IMR-90 (cell line): ENCODE measurements around the gene RFC3. TPM values are rescaled to one million over a fixed set of nuclear protein-coding genes. Genes with fewer than 3 reads are reported as not detected.
A peak's percentile ranks its signal among the peaks of the same experiment; 100 is the strongest.

Source experiments
- ATAC-seq: fragments of 200-7000 bp; cut with Tn5 transposase; 2 replicates; pipeline ENCODE4 v1.9.1; 2020; ENCODE audit warnings: low read depth, mild to moderate bottlenecking, moderate library complexity
- BruUV-seq: library from RNA; stranded (reverse); fragments of 400-500 nt; replicated peaks from 2 replicates; lab custom pipeline; 2021; lab: Mats Ljungman, UMichigan
- CTCF ChIA-PET: fragments of 300-600 bp; formaldehyde crosslinking; extraction: SDS; loops from one replicate; lab custom pipeline; 2021; ENCODE audit warnings: antibody characterized with exemption; lab: Yijun Ruan, JAX
- POLR2A ChIA-PET: fragments of 300-600 bp; sonication (Branson Sonifier 250); formaldehyde crosslinking; loops from one replicate; lab custom pipeline; 2022; ENCODE audit warnings: antibody characterized with exemption; ENCODE audit not compliant: unreplicated experiment; lab: Charles Lee
- DNase-seq: peaks from one replicate; pipeline ENCODE4 v3.0.0; 2013
- H2AFZ ChIP-seq: replicated peaks from 2 replicates; pipeline ENCODE3; 2013; ENCODE audit warnings: low read length, mild to moderate bottlenecking; ENCODE audit not compliant: poor library complexity
- H2AK5ac ChIP-seq: 2 replicates; pipeline ENCODE4 v1.6.1; 2013; ENCODE audit warnings: low read depth, low read length, inconsistent platforms
- H2AK9ac ChIP-seq: replicated peaks from 2 replicates; pipeline ENCODE3; 2013; ENCODE audit warnings: mild to moderate bottlenecking, low read depth, low read length, moderate library complexity; ENCODE audit not compliant: poor library complexity
- H2BK120ac ChIP-seq: 2 replicates; pipeline ENCODE4 v1.6.1; 2013; ENCODE audit warnings: low read depth, low read length, inconsistent platforms
- H2BK15ac ChIP-seq: 3 replicates; pipeline ENCODE4 v1.6.1; 2013; ENCODE audit warnings: low read depth, low read length, inconsistent platforms
- H2BK20ac ChIP-seq: 2 replicates; pipeline ENCODE4 v1.6.1; 2013; ENCODE audit warnings: low read depth, mild to moderate bottlenecking, inconsistent platforms, low read length, moderate library complexity
- H2BK5ac ChIP-seq: 2 replicates; pipeline ENCODE4 v1.6.1; 2013; ENCODE audit warnings: mild to moderate bottlenecking, low read depth, low read length, inconsistent platforms; ENCODE audit not compliant: poor library complexity, severe bottlenecking
- H3K14ac ChIP-seq: replicated peaks from 2 replicates; pipeline ENCODE4 v1.6.1; 2013; ENCODE audit warnings: low read depth, low read length, inconsistent platforms
- H3K18ac ChIP-seq: 2 replicates; pipeline ENCODE4 v1.6.1; 2013; ENCODE audit warnings: low read depth, low read length, control low read depth
- H3K23ac ChIP-seq: 2 replicates; pipeline ENCODE4 v1.6.1; 2013; ENCODE audit warnings: low read depth, low read length, inconsistent platforms
- H3K27ac ChIP-seq: 2 replicates; pipeline ENCODE4 v1.5.1; 2013; ENCODE audit warnings: mild to moderate bottlenecking, control low read depth, low read length; ENCODE audit not compliant: insufficient read depth
- H3K27me3 ChIP-seq: 2 replicates; pipeline ENCODE4 v1.6.1; 2013; ENCODE audit warnings: low read length; ENCODE audit not compliant: control insufficient read depth, insufficient read depth
- H3K36me3 ChIP-seq: 2 replicates; pipeline ENCODE4 v1.6.1; 2013; ENCODE audit warnings: low read length, mixed read lengths; ENCODE audit not compliant: control insufficient read depth, insufficient read depth
- H3K4ac ChIP-seq: 2 replicates; pipeline ENCODE4 v1.6.1; 2013; ENCODE audit warnings: low read depth, low read length, inconsistent platforms
- H3K4me1 ChIP-seq: 2 replicates; pipeline ENCODE4 v1.6.1; 2013; ENCODE audit warnings: low read length, mixed read lengths; ENCODE audit not compliant: control insufficient read depth, insufficient read depth
- H3K4me2 ChIP-seq: 2 replicates; pipeline ENCODE4 v1.6.1; 2013; ENCODE audit warnings: low read depth, mild to moderate bottlenecking, control low read depth, low read length, moderate library complexity
- H3K4me3 ChIP-seq: 2 replicates; pipeline ENCODE4 v1.5.1; 2013; ENCODE audit warnings: low read depth, mild to moderate bottlenecking, control low read depth, low read length, moderate library complexity; ENCODE audit not compliant: insufficient read depth
- H3K56ac ChIP-seq: 2 replicates; pipeline ENCODE4 v1.6.1; 2013; ENCODE audit warnings: low read length, inconsistent platforms; ENCODE audit not compliant: insufficient read depth; ENCODE audit errors: extremely low read depth
- H3K79me1 ChIP-seq, 2 experiments: 2 replicates each; pipeline ENCODE4 v1.6.1; 2013; ENCODE audit warnings: low read length in 2 of 2, inconsistent platforms in 1 of 2, low read depth in 1 of 2
- H3K9ac ChIP-seq: 2 replicates; pipeline ENCODE4 v1.6.1; 2013; ENCODE audit warnings: low read depth, low read length, control low read depth
- H3K9me1 ChIP-seq: 2 replicates; pipeline ENCODE4 v1.6.1; 2013; ENCODE audit warnings: low read length, inconsistent platforms; ENCODE audit not compliant: insufficient read depth
- H3K9me3 ChIP-seq: 2 replicates; pipeline ENCODE4 v1.6.1; 2013; ENCODE audit warnings: low read length; ENCODE audit not compliant: control insufficient read depth, insufficient read depth
- H4K20me1 ChIP-seq: 2 replicates; pipeline ENCODE4 v1.6.1; 2013; ENCODE audit warnings: low read length, inconsistent platforms; ENCODE audit not compliant: insufficient read depth
- H4K5ac ChIP-seq: 2 replicates; pipeline ENCODE4 v1.6.1; 2013; ENCODE audit warnings: mild to moderate bottlenecking, low read depth, low read length, control low read depth
- H4K8ac ChIP-seq, 2 experiments: 2 replicates each; pipeline ENCODE4 v1.6.1; 2013; ENCODE audit warnings: low read depth in 2 of 2, low read length in 2 of 2, control low read depth in 1 of 2, inconsistent platforms in 1 of 2
- H4K91ac ChIP-seq: 2 replicates; pipeline ENCODE4 v1.6.1; 2013; ENCODE audit warnings: low read depth, low read length, inconsistent platforms; ENCODE audit not compliant: insufficient read depth
- CTCF ChIP-seq: conservative IDR thresholded peaks from 2 replicates; pipeline ENCODE4 v1.5.1; 2012; ENCODE audit warnings: mild to moderate bottlenecking, low read depth, low read length, improper control_type of control experiment
- MAFK ChIP-seq: IDR thresholded peaks from 2 replicates; pipeline ENCODE4 v1.6.1; 2012; ENCODE audit warnings: low read depth, low read length, improper control_type of control experiment
- NFE2L2 ChIP-seq: fragments of 150-350 bp; IDR thresholded peaks from 2 replicates; pipeline ENCODE4 v1.6.1; 2016; ENCODE audit warnings: low read depth, mild to moderate bottlenecking, low read length
- WGBS, 2 experiments: methylation state at CpG; one replicate each; pipeline versions ENCODE4 v1.1.5 to v1.1.7; 2013; ENCODE audit warnings: missing lambda C conversion rate in 2 of 2; ENCODE audit not compliant: insufficient read length in 1 of 2; ENCODE audit errors: extremely low coverage in 2 of 2; 5-methylcytosine and 5-hydroxymethylcytosine counted together
- dilution Hi-C: fragments of 300-500 bp; cut with HindIII; formaldehyde crosslinking; loops from one replicate; pipeline ENCODE4 v1.14.3; 2018; ENCODE audit warnings: low sequenced_read_pairs; ENCODE audit not compliant: unreplicated experiment
- in situ Hi-C: fragments of 300-500 bp; cut with MboI; formaldehyde crosslinking; loops from 3 replicates; pipeline ENCODE4 v1.14.3; 2019; ENCODE audit warnings: low sequenced_read_pairs, inconsistent platforms, mixed read lengths
- intact Hi-C: fragments of 100-400 bp; cut with micrococcal nuclease; formaldehyde crosslinking; loops from 2 replicates; pipeline ENCODE4 v1.10.0; 2022
- polyA plus RNA-seq, 3 experiments: library from polyadenylated mRNA; depleted of rRNA; stranded (reverse); fragments of >200 nt; gene quantifications; 2 replicates each; pipeline ENCODE4 v1.2.3, GENCODE V29; 2012; ENCODE audit warnings: low replicate concordance in 1 of 3
- total RNA-seq: library from RNA; depleted of rRNA; stranded (reverse); fragments of >200 nt; gene quantifications from 2 replicates; pipeline ENCODE4 v1.2.3, GENCODE V29; 2012

The RFC3 gene
- total and polyA plus RNA-seq, 2 of the 4 experiments (the other 2 are of a cell fraction) = 9.8 to 12.9 TPM

GRCh38 chr13:33796095-33796494 lies 21.9 kb upstream of the RFC3 start:
- BruUV-seq = no TSS peak
- no peak overlapping the region for H4K5ac ChIP-seq

More at GRCh38 chr13:33796095-33796494, 21.9 kb upstream of the RFC3 start:
- ATAC-seq (no peak), DNase-seq (no peak)
- Histone ChIP-seq H3K79me1 (no peaks in the 10 kb centered on the region), H4K91ac (no peak overlapping the region), H2AK5ac (no peak overlapping the region), H3K56ac (no peak overlapping the region), H2BK120ac (no peak overlapping the region), H2BK5ac (no peak overlapping the region), H3K36me3 (no peaks in the 10 kb centered on the region), H3K14ac (no peak overlapping the region), H3K4me2 (no peak overlapping the region), H3K27me3 (peaks cover 2% of the 10 kb centered on the region), H3K18ac (no peak overlapping the region), H3K9ac (no peak overlapping the region), H3K9me3 (no peaks in the 10 kb centered on the region), H2BK15ac (no peak overlapping the region), H2AK9ac (no peak overlapping the region), H4K20me1 (no peaks in the 10 kb centered on the region), H4K8ac (no peak overlapping the region), H3K23ac (no peak overlapping the region), H2AFZ (no peak overlapping the region), H3K4me1 (no peaks in the 10 kb centered on the region), H2BK20ac (no peak overlapping the region), H3K9me1 (no peaks in the 10 kb centered on the region), H3K4me3 (no peak overlapping the region), H3K4ac (no peak overlapping the region), H3K27ac (no peak overlapping the region)
- dilution Hi-C loops (no loop called here), in situ Hi-C loops (no loop called here), intact Hi-C loops (no loop called here)
- ChIA-PET POLR2A (no interaction called here), CTCF (no interaction called here)
- TF ChIP-seq MAFK (peak; percentile 60), NFE2L2 (peak; percentile 69), CTCF (no peak)
- WGBS, 2 experiments = no CpG with 5 or more reads among the region's 4 CpGs
